NCI-H1105 treated with DMSO at 0.1 percent for 48 hours (cell line): Measurements from ENCODE around the gene GLB1L.

Source experiments
- DNase-seq: peaks from one replicate; lab custom pipeline; 2025; lab: John Stamatoyannopoulos, UW

Gene GLB1L

GRCh38 chr2:219221957-219222518 lies 23.2 kb downstream of the GLB1L start:
- no peak for DNase-seq

DNA sequence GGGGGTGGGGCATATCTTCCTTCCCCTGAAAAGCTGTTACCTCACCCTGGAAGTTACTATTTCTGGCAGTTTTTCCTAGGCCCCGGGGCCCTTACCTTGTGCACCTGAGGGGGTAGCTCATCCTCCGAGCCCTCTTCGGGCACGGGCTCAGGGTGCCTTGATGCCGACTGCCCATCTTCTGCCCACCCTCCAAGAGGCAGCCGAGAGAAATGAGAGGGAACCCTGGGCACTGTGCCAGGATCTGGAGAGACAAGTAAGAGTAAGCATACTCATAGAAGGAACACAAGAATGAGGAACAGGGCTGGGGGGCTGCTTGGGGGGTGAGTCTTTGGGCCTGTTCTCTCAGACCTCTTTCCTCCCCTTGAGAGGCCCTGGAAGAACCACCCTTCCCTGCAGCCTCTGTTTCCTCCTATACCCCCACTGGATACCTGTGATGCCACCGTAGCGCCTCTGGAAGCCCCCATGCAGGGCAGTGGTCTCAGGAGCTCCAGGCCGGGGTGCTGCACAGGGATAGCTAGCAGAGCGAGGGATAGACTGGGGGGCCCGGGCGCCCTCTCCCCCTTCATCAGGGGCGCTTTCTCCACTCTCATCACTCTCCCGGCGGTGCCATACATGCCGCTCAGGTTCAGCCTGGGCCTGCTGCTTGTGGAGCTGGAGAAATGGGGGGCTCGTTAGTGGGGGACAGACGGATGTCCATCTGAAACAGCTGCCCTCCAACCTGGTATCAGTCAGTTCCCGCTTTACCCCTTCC lies 24.4 kb downstream of the GLB1L start:
- DNase-seq = no peak

GRCh38 chr2:219219784-219220532 lies 25.3 kb downstream of the GLB1L start:
- DNase-seq = no peak

DNA sequence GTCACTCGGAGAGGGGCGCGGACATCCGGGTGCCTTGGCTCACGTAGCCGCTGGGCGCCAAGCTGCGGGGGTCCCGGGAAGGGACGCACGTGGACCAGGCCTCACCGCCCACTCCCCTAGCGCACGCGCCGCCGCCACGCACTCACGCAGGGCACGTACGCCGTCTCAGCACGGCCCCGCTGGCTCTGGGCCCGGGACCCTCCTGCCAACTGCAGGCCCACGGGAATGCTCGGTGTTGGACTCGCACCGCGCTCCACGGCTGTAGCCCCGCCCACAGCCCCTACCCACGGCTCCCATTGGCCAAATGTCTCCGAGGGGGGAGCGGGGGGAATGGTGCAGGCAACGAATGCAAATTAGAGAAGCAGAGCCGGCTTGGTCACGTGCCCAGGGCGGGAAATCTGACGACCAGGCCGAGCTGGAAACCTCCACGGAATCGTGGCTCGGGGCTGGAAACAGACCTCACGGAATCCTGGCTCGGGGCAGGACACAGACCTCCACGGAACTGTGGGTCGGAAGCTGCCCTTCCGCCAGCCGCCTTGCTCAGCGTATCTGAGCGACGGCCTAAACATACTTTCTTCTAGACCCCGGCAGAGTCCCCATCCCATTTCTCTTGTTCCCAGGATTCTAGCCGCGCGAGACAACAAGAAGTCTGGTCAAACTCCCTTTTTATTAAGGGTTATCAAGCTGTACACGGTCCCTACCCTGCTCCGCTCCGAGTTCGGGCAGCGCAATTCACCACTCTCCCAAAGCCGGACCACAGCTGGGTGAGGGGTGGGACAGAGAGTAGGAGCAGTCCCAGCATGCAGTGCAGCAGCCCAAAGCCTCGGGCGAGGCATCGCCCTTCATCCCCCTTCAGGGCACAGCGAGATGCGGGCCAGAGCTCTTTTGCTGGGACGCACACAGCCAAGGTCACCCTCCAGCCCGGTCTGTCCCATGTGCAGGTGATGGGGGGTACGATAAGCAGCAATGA lies 26.2 kb downstream of the GLB1L start, which contains the start of gene ABCB6:
Gene ABCB6 (minus strand): TSS at position 227 of the 970 bp plus-strand sequence. CDS start 285 bp downstream, outside the sequence.
- DNase-seq = peak; percentile 87

DNA sequence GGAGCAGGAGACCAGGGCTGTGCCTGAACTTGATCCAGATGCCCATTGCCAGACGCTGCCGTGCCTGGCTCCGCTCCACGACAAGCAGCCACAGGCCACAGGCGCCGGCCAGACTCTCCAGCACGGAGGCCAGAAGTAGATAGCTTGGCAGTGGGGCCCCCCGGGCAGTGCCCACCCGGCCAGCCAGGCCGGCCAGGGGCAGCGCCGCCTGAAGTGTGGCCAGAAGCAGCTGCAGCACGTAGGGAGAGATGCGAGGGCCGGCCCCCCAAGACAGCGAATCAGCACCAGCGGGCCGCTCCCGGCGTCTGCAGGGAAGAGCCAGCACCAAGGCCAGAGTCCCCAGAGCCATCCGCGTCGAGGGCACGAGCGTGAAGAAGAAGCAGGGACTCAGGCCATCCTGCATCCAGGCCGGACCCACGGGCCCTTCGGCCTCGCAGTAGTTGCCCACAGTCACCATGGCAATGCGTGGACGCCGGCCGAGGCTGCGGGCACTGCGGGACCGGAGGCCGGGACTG lies 27.0 kb downstream of the GLB1L start:
- peak; percentile 57 for DNase-seq

DNA sequence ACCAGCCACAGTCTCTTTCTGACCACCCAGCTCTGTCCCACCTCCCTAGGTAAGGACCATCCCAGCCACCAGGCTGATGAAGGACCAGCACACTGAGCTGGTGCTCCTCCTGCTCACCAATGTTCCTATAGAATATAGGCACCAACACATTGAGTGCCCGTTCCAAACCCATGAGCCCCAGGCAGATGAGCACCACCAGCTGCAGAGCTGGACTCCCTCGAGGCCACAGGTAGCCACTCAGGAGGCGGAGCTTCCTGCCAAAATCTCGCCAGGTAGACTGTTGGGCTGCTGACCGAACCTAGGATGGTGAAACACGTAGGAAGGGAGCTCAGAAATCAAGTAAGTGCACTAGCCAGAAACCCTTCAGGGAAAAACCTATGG lies 28.7 kb downstream of the GLB1L start:
- no peak for DNase-seq

DNA sequence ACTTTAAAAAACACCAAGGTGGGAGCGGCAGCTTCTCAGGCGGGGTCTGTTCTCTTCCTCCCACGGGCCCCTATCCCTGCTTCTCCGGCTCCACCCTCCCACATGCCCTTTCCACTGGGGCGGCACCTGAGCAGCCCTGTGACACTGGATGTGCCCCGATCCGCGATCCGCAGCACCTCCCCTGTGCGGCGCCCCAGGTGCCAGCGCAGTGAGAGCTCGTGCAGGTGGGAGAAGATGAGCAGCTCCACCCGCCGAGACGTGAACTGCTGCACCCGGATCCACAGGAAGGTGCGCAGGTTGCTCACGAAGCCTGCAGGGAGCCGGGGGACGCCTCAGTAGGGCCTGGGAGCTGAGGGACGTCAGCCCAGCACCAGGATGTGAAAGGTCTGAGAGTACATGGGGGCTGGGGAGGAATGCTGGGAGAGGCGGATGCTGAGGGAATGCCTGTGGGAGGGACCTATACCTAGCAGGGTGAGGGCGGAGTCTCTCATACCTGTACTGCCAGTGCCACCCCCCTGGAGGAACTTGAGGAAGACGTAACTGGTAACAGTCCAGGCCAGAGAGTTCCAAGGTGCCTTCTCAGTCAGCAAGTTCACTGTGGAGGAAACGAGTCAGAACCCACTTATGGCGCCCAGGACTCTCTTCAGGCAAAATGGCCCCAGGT lies 29.2 kb downstream of the GLB1L start:
- DNase-seq = no peak

DNA sequence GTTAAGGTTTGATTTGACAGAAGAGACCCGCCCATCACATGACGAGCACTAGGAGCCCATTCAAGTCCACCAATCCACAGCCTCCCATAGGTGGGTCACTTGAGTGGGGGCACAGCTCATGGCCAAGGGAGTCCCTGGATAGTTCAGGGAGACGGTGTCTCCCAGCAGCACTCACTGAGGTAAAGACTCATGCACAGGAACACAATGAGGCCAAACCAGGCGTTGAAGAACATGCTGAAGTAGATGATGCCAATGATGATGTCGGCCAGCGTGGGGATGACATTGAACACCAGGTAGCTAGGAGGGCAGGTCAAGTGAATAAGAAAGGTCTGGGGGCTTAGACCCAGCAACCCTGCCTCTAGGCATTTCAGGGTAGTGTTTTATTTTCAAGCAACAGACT lies 30.5 kb downstream of the GLB1L start:
- DNase-seq = no peak

DNA sequence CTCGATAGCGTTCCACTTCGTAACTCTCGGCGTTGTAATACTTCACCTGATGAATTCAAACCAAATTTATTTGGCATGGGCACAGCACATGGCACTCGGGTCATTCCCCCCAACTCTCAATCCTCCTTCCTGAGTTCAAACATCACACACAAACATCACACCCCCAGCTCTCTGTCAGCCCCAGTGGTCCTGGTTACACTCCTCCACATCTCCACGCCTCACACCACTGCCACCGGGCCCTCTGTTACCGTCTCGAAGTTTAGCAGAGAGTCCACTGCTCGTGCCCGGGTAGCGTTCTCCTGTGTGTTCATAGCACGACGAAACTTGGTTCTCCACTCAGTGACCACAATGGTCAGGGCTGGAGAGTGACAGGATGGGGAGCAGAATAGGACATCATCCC lies 31.1 kb downstream of the GLB1L start:
- DNase-seq = no peak

DNA sequence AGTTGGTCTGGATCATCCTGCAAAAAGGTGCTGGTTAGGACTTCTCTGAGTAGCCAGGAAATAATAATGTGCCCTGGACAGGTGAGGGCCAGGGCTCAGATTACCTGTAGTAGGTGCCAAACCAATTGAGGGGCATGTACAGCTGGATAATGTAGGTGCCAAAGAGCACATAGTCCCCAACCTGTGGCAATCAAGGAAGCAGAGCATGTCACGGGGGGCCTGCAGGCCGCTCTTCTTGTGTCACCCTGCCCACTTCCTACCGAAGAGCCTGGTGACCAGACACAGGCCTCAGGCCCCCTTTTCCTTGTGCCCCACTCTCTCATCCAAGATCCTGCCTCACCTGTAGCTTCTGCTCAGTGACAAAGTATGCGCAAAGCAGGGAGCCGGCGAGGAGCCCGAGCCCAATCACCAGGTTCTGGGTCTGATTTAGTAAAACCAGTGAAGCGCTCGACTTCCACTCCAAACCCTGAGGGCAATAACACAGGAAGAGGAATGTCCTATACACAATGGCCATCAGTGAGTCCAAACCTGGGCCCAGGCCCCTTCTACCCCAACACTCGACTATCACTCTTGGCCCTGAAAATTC lies 31.7 kb downstream of the GLB1L start:
- no peak for DNase-seq

DNA sequence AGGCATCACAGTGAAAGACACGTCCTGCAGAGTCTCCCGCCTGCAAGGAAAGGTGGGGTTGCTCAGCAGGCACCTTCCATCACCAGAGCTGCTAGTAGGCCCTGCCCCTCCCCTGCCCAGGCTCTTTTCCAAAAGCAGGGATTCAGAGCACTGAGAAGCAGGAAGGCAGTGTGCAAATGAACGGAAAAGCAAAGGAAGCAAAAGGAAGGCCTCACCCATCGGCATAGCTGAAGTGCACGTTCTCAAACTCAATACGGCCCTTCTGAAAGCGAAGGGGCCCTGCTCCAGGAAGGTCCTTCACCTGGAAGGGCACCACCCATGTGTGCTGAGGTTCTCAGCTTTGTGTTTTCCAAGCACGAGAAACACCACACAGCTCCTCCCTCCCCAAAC lies 32.2 kb downstream of the GLB1L start:
- no peak for DNase-seq

DNA sequence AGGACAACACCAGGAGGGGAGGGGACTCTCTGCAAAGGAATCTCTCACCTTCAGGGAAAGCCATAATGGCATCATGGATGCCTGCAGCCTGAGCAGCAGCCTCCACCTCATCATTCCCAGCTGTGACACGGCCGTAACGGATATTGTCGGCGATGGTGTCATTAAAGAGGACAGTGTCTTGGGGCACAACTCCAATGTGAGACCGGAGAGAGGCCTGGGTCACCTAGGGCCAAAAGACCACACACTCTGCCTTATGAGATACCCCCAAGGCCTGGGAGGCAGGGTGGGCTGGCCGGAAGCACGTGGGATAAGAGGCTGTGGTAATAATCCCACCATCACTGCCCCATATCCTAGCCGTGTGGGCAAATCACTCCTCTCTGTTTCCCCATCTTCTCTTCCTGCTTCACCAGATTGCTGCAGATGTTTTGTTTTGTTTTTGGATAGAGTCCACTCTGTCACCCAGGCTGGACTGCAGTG lies 34.3 kb downstream of the GLB1L start:
- no peak for DNase-seq

DNA sequence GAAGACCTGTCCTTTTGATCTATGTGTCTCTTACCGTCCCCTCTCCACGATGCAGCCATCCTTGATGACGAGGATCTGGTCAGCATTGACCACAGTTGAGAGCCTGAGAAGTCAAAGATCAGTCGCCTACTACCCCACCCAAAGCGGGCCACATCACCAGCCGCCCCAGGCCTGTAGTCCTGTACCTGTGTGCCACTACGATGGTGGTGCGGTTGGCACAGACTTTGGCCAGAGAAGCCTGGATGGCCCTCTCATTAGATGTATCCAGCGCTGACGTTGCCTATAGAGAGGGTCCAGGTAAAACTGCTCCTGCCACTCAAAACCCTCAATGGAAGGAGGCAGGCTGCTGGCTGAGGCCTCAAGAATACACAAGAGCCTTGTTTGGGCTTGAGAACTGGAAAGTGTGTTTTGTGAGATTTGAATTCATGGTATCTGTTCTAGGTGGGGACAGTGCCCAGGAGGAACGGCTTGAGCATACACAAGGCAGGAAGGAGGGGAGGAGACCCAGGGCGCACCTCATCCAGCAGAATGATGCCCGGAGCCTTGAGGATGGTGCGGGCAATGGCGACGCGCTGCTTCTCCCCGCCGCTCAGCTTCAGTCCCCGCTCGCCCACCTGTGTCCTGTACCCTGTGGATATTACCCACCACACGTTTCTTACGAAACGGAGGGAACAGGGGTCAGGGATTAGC lies 34.9 kb downstream of the GLB1L start:
- no peak for DNase-seq

DNA sequence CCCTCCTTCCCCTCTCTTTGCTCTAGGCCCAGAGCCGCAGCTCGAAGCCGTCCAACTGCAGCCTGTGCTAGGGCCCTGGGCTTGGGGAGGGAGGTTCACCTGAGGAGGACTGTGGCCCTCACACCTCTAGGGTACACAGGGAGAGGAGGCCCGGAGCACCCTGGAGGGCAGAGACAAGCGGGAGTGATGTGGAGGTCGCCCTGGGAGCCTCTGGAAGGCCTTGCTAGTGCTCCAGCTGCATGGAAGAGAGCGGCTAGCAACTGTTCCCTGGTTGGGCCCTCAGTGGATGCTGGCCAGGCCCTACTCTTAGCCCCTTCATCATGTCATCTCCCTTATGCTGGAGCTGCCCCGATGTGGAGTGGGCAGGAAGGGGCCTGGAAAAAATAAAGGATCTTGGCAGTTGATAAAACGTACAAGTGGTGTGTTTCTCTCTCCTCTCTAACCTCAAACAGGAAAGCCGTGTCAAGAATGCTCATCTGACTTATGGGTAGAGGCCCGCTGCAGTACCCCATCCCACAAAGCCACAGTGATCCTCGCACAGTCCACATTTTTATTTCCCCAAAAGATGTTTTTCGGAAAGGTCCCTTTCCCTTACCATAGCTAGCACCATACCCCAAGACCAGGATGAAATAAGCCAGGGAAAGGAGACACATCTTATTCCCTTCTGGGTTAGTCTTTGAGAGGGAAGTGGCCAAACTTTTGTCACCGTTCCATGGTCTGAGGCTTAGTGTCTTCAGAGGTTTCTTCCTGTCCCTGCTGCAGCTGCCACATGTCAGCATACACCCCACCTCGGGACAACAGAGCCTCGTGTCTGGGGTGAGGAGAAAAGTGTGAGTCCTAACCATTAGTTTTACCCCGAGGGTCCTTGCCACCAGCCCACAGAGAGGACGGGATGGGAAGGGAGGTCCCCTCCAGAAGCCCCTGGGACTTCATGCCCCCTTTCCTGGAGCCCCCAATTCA lies 35.7 kb downstream of the GLB1L start:
- no peak for DNase-seq

GRCh38 chr2:219207884-219208740 lies 37.1 kb downstream of the GLB1L start:
- DNase-seq = peak; percentile 33

DNA sequence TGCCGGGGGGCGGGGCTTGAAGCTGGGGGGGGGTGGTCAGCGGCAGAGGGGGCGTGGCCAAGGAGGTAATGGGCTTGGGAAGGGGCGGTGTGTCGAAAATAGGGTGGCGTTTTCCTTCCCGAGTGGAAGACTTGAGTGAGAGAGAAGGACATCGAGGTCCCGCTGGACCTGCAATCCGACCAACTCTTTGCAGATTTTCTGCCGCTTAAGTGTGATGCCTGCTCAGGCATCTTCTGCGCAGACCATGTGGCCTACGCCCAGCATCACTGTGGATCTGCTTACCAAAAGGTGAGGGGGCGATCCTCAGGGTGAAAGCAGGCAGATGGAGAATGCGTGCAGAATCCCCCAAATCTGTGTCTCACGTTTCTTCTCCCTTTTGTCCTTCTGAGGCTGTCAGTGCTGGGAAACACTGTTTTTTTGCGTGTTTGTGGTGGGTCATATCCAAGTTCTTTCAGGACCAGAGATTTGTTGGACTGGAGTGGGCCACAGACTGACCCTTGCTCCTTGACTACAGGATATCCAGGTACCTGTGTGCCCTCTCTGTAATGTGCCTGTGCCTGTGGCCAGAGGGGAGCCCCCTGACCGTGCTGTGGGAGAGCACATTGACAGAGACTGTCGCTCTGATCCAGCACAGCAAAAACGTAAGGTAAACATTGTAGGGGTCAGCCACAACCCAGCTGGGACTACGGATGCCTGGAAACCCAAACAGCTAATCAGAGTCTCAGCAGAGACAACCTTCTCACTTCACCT lies 37.9 kb downstream of the GLB1L start:
- no peak for DNase-seq
